Measurements from ENCODE around the gene RBM39. TPM values are rescaled to one million over a fixed set of nuclear protein-coding genes. Genes with fewer than 3 reads are reported as not detected.
"Not testable (repeated sequence)": the region's sequence is repeated elsewhere in the genome, so short reads cannot be mapped to it uniquely, and the experiment has no call there.

RBM39 gene
- polyA plus RNA-seq (ENCODE audit: insufficient read length), result 745 TPM
- long read RNA-seq, donor 1, full-length matches to known transcripts, result 74 of 182 reads
- long read RNA-seq, donor 1, partial matches to known transcripts, result 108 of 182 reads
- long read RNA-seq, donor 1, other reads (novel, unspliced or antisense), result 0 of 182 reads
- long read RNA-seq, donor 2, transcript RBM39-201 (17 exons, 2,488 nt), result minor isoform, 11 of 191 reads
- long read RNA-seq, donor 2, transcript RBM39-240 (6 exons, 759 nt), result major isoform, 16 of 191 reads
- long read RNA-seq, donor 2, transcript RBM39-203 (17 exons, 2,831 nt), result minor isoform, 10 of 191 reads
- long read RNA-seq, donor 2, transcript RBM39-225 (6 exons, 825 nt), result minor isoform, 12 of 191 reads
- long read RNA-seq, donor 2, partial matches to known transcripts, result 102 of 191 reads
- long read RNA-seq, donor 2, other reads (novel, unspliced or antisense), result 6 of 191 reads
- long read RNA-seq, donor 3, transcript RBM39-240 (6 exons, 759 nt), result major isoform, 16 of 130 reads
- long read RNA-seq, donor 3, transcript RBM39-201 (17 exons, 2,488 nt), result minor isoform, 14 of 130 reads
- long read RNA-seq, donor 3, transcript RBM39-206 (18 exons, 2,883 nt), result minor isoform, 7 of 130 reads
- long read RNA-seq, donor 3, transcript RBM39-235 (3 exons, 436 nt), result minor isoform, 12 of 130 reads
- long read RNA-seq, donor 3, partial matches to known transcripts, result 44 of 130 reads
- long read RNA-seq, donor 3, other reads (novel, unspliced or antisense), result 6 of 130 reads
- long read RNA-seq, donor 4, partial matches to known transcripts, result 21 of 33 reads
- long read RNA-seq, donor 4, other reads (novel, unspliced or antisense), result 0 of 33 reads
- long read RNA-seq, donor 5, full-length matches to known transcripts, result 149 of 259 reads
- long read RNA-seq, donor 5, partial matches to known transcripts, result 104 of 259 reads
- long read RNA-seq, donor 5, other reads (novel, unspliced or antisense), result 6 of 259 reads
- long read RNA-seq, donor 6, full-length matches to known transcripts, result 65 of 151 reads
- long read RNA-seq, donor 6, partial matches to known transcripts, result 86 of 151 reads
- long read RNA-seq, donor 6, other reads (novel, unspliced or antisense), result 0 of 151 reads
- long read RNA-seq, donor 7, full-length matches to known transcripts, result 114 of 348 reads
- long read RNA-seq, donor 7, partial matches to known transcripts, result 228 of 348 reads
- long read RNA-seq, donor 7, other reads (novel, unspliced or antisense), result 6 of 348 reads
- long read RNA-seq, donor 8, transcript RBM39-201 (17 exons, 2,488 nt), result major isoform, 9 of 78 reads
- long read RNA-seq, donor 8, transcript RBM39-203 (17 exons, 2,831 nt), result minor isoform, 5 of 78 reads
- long read RNA-seq, donor 8, transcript RBM39-241 (4 exons, 632 nt), result minor isoform, 7 of 78 reads
- long read RNA-seq, donor 8, transcript RBM39-235 (3 exons, 436 nt), result minor isoform, 5 of 78 reads
- long read RNA-seq, donor 8, partial matches to known transcripts, result 38 of 78 reads
- long read RNA-seq, donor 8, other reads (novel, unspliced or antisense), result 0 of 78 reads

GRCh38 chr20:35741892-35742740 lies at the start of gene RBM39:
RBM39 (minus strand) TSS chr20:35742260; CDS start chr20:35740874, 1,386 bp downstream.
- peak; percentile 100 for DNase-seq

DNA sequence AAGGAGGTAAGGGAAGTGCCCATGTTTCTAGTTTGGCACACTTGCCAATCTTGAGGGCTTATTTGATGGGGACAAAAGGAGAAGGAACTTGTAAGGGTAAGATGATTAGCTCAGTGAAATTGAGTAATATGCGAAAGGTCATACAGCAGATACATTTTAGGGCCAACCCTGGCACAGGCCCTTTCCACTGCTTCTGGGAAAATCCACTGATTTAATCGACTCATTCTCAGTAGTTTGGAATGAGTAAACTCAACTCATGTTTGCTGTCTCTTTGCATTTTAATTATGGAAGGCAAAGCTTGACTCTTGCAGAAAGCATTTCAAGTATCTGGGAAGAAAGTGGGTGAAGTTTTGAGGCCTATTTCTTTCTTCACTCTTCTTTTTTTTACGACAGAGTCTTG lies 49.8 kb upstream of the RBM39 start:
- no peak for DNase-seq

- no peak for DNase-seq
Observed at GRCh38 chr20:35791097-35791496, 49.0 kb upstream of the RBM39 start.

DNA sequence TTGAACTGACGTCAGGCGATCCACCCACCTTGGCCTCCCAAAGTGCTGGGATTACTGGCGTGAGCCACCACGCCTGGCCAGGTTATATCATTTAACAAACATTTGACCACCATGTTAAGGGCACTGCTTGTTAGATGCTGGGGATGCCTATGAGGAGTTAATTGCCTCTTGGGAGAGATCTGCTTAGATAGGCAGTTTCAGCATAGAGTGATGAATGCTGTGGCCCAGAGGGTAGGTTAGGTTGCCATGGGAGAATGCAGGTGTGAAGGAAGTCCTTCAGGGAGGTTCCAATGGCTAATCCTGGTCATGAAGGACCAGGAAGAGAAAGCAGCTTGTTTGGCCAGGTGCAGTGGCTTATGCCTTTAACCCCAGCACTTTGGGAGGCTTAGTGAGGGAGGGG lies 46.7 kb upstream of the RBM39 start:
- DNase-seq, result no peak

GRCh38 chr20:35785541-35785940 lies 43.5 kb upstream of the RBM39 start:
- not testable (repeated sequence) for DNase-seq

DNA sequence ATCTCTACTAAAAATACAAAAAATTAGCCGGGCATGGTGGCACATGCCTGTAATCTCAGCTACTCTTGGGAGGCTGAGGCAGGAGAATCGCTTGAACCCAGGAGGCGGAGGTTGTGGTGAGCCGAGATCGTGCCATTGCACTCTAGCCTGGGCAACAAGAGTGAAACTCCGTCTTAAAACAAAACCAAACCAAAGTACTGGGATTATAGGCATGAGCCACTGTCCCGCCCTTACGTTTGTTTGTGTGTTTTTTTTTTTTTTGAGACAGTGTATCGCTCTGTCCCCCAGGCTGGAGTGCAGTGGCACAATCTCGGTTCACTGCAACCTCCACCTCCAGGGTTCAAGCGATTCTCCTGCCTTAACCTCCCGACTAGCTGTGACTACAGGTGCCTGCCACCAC lies 41.8 kb upstream of the RBM39 start:
- not testable (repeated sequence) for DNase-seq

- no peak for DNase-seq
Observed at GRCh38 chr20:35776513-35777101, 34.5 kb upstream of the RBM39 start.

DNA sequence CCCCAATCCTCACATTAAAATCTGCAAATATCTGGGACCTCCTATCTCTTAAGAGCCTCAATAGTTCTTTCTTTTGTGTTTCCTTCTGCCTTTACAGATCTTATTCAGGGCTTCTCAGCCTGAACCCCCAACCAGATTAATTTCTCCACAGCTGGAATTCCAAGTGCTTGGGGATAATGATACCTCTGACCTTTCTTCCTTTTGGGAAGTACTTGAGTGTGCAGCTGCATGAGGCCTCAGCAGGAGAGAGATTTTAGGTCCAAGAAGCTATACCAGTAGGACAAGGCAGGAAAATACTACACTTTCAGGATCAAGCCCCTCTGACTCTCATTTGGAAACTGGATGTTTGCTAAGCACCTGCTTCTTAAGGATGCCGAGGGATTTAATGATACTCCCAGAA lies 32.3 kb upstream of the RBM39 start:
- DNase-seq, result no peak

GRCh38 chr20:35773154-35773751 lies 31.2 kb upstream of the RBM39 start:
- DNase-seq, result no peak

DNA sequence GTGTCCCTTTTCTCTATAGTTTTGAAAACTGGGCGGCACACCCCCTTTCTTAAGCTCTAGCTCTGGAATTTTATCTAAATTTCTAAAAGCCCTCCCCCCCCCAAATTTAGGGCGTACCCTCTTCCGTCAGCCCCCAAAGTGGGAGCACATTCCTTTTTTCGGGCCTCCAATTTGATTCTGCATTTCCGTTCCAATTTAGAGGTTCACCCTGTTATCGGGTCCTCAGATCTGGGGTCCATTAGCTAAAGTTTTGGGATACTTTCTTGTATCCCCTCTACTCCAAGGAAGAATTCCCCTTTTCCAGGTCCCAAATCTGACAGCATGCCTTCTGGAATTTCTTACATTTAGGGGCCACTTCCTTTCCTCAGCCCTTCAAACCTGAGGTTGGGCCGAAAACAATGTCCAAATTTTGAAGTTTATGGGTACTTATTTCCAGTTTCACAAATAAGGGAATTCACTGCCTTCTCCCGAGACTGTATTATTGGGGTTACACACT lies 30.6 kb upstream of the RBM39 start:
- no peak for DNase-seq

GRCh38 chr20:35771689-35772562 lies 29.9 kb upstream of the RBM39 start, which contains the start of gene PHF20:
PHF20 (plus strand) TSS chr20:35772015; CDS start chr20:35801523, 29,508 bp downstream.
- peak; percentile 90 for DNase-seq

GRCh38 chr20:35771367-35771688 lies 29.3 kb upstream of the RBM39 start:
- DNase-seq, result no peak

- DNase-seq, result peak; percentile 50
Observed at GRCh38 chr20:35768731-35769664, 26.9 kb upstream of the RBM39 start.

GRCh38 chr20:35767683-35768481 lies 25.8 kb upstream of the RBM39 start:
- no peak for DNase-seq

GRCh38 chr20:35766843-35767242 lies 24.8 kb upstream of the RBM39 start:
- DNase-seq, result no peak

- not testable (repeated sequence) for DNase-seq
Observed at GRCh38 chr20:35764936-35765335, 22.9 kb upstream of the RBM39 start.

GRCh38 chr20:35762461-35762860 lies 20.4 kb upstream of the RBM39 start:
- DNase-seq, result no peak

Measured in left kidney (tissue), 8 donors.